HL-60/S4 treated with phorbol 12-myristate 13-acetate at 8.2 ng/mL for 4 days and 3 days (cell line): ENCODE results near the gene BPIFB3.

Source experiments
- in situ Hi-C: fragments of 300-500 bp; cut with MboI; formaldehyde crosslinking; loops from 2 replicates; pipeline ENCODE4 v1.15.0; 2022; ENCODE audit warnings: low sequenced_read_pairs

Gene BPIFB3

GRCh38 chr20:33053291-33054106 lies at the start of gene BPIFB3:
Gene BPIFB3 (plus strand): TSS chr20:33053903. CDS start chr20:33055436, 1,533 bp downstream.
- in situ Hi-C loops, result no loop called here

- in situ Hi-C loops, result no loop called here
These were observed 49.5 kb upstream of the BPIFB3 start, which contains the start of gene SUN5 for GRCh38 chr20:33004141-33004751. Gene SUN5 (minus strand): TSS chr20:33004433. CDS start chr20:33004340, 93 bp downstream.

- in situ Hi-C loops, result no loop called here
These were observed 48.6 kb upstream of the BPIFB3 start for GRCh38 chr20:33005132-33005566.

- in situ Hi-C loops, result no loop called here
These were observed 47.6 kb upstream of the BPIFB3 start for GRCh38 chr20:33005908-33006775.

GRCh38 chr20:33006776-33007375 lies 46.8 kb upstream of the BPIFB3 start:
- in situ Hi-C loops, result no loop called here

GRCh38 chr20:33007376-33008335 lies 46.0 kb upstream of the BPIFB3 start, which contains the start of gene BPIFB2:
Gene BPIFB2 (plus strand): TSS chr20:33007704. CDS start chr20:33008575, 871 bp downstream.
- in situ Hi-C loops, result no loop called here

- in situ Hi-C loops, result no loop called here
These were observed 45.1 kb upstream of the BPIFB3 start for GRCh38 chr20:33008336-33009213.

GRCh38 chr20:33009214-33010132 lies 44.2 kb upstream of the BPIFB3 start:
- in situ Hi-C loops, result no loop called here

- in situ Hi-C loops, result no loop called here
These were observed 43.6 kb upstream of the BPIFB3 start for GRCh38 chr20:33010133-33010504.

- in situ Hi-C loops, result no loop called here
These were observed 42.8 kb upstream of the BPIFB3 start for GRCh38 chr20:33010674-33011449.

GRCh38 chr20:33012327-33013189 lies 41.1 kb upstream of the BPIFB3 start:
- in situ Hi-C loops, result no loop called here

- in situ Hi-C loops, result no loop called here
These were observed 39.9 kb upstream of the BPIFB3 start for GRCh38 chr20:33013701-33014326.

- in situ Hi-C loops, result no loop called here
These were observed 39.2 kb upstream of the BPIFB3 start for GRCh38 chr20:33014336-33015113.

- in situ Hi-C loops, result no loop called here
These were observed 38.6 kb upstream of the BPIFB3 start for GRCh38 chr20:33015114-33015484.
